ENCODE results near the gene MYOM3. TPM values are rescaled to one million over a fixed set of nuclear protein-coding genes. Genes with fewer than 3 reads are reported as not detected.
"Not testable (repeated sequence)": the region's sequence is repeated elsewhere in the genome, so short reads cannot be mapped to it uniquely, and the experiment has no call there.

The MYOM3 gene
- total RNA-seq, 1 donor from 2014 or later, result 0.29 TPM

DNA sequence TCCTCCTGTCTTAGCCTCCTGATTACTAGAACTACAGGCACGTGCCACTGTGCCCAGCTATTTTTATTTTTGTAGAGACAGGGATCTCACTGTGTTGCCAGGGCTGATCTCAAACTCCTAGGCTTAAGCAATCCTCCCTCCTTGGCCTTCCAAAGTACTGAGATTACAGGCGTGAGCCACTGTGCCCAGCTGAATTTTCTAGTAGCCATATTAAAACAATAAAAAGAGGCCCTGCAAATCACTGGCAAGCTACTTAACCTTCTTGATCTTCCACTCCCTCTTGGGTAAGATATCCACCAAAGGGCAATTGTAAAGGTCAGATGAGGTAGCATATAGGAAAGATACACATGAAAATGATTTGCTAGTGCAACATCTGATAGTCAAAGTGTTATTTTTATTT lies 66.2 kb downstream of the MYOM3 start:
- no peak for DNase-seq (ENCODE audit: low spot score in 2 of 2, unreplicated experiment in 2 of 2)
- Mint-ChIP-seq H3K27me3 (ENCODE audit: low read depth) (no peaks in the 10 kb centered on the region), H3K36me3 (no peaks in the 10 kb centered on the region), H3K4me3 (no peak overlapping the region), H3K27ac (peak overlapping the region; percentile 79), H3K4me1 (peaks cover 20% of the 10 kb centered on the region), H3K9me3 (no peaks in the 10 kb centered on the region)
- TF ChIP-seq, protein P1, sequence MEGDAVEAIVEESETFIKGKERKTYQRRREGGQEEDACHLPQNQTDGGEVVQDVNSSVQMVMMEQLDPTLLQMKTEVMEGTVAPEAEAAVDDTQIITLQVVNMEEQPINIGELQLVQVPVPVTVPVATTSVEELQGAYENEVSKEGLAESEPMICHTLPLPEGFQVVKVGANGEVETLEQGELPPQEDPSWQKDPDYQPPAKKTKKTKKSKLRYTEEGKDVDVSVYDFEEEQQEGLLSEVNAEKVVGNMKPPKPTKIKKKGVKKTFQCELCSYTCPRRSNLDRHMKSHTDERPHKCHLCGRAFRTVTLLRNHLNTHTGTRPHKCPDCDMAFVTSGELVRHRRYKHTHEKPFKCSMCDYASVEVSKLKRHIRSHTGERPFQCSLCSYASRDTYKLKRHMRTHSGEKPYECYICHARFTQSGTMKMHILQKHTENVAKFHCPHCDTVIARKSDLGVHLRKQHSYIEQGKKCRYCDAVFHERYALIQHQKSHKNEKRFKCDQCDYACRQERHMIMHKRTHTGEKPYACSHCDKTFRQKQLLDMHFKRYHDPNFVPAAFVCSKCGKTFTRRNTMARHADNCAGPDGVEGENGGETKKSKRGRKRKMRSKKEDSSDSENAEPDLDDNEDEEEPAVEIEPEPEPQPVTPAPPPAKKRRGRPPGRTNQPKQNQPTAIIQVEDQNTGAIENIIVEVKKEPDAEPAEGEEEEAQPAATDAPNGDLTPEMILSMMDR (IDR thresholded peaks at IDR 0.05; ENCODE audit: unreplicated experiment), result no peak

DNA sequence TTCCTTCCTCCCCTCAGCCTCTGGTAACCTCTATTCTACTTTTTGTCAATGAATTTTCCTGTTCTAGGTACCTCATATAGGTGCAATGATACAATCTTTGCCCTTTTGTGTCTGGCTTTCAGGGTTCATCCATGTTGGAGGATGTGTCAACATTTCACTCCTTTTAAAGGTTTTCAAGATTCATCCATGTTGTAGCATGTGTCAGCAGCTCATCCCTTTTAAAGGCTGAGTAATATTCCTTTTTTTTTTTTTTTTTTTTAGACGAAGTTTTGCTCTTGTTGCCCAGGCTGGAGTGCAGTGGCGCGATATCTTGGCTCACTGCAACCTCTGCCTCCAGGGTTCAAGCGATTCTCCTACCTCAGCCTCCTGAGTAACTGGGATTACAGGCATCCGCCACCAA lies 67.3 kb downstream of the MYOM3 start:
- not testable (repeated sequence) for DNase-seq (ENCODE audit: low spot score in 2 of 2, unreplicated experiment in 2 of 2); H3K36me3 Mint-ChIP-seq; H3K27me3 Mint-ChIP-seq (ENCODE audit: low read depth); H3K9me3 Mint-ChIP-seq; H3K27ac Mint-ChIP-seq; H3K4me3 Mint-ChIP-seq
- H3K4me1 Mint-ChIP-seq, result peaks cover 20% of the 10 kb centered on the region

GRCh38 chr1:24043345-24044032 lies 68.4 kb downstream of the MYOM3 start:
- H3K4me3 Mint-ChIP-seq, result no peak overlapping the region
- H3K27ac Mint-ChIP-seq, result no peak overlapping the region
- peaks cover 20% of the 10 kb centered on the region for H3K4me1 Mint-ChIP-seq
- no peaks in the 10 kb centered on the region for H3K27me3 Mint-ChIP-seq (ENCODE audit: low read depth)
- no peak for DNase-seq (ENCODE audit: low spot score in 2 of 2, unreplicated experiment in 2 of 2)
- H3K9me3 Mint-ChIP-seq, result no peaks in the 10 kb centered on the region
- H3K36me3 Mint-ChIP-seq, result no peaks in the 10 kb centered on the region
- TF ChIP-seq, protein P1 (IDR thresholded peaks at IDR 0.05; ENCODE audit: unreplicated experiment), result no peak

GRCh38 chr1:24042315-24042714 lies 69.6 kb downstream of the MYOM3 start:
- no peak overlapping the region for H3K27ac Mint-ChIP-seq
- H3K4me1 Mint-ChIP-seq, result peaks cover 19% of the 10 kb centered on the region
- H3K36me3 Mint-ChIP-seq, result no peaks in the 10 kb centered on the region
- TF ChIP-seq, protein P1 (IDR thresholded peaks at IDR 0.05; ENCODE audit: unreplicated experiment), result no peak
- H3K4me3 Mint-ChIP-seq, result no peak overlapping the region
- no peaks in the 10 kb centered on the region for H3K9me3 Mint-ChIP-seq
- H3K27me3 Mint-ChIP-seq (ENCODE audit: low read depth), result no peaks in the 10 kb centered on the region
- no peak for DNase-seq (ENCODE audit: low spot score in 2 of 2, unreplicated experiment in 2 of 2)

DNA sequence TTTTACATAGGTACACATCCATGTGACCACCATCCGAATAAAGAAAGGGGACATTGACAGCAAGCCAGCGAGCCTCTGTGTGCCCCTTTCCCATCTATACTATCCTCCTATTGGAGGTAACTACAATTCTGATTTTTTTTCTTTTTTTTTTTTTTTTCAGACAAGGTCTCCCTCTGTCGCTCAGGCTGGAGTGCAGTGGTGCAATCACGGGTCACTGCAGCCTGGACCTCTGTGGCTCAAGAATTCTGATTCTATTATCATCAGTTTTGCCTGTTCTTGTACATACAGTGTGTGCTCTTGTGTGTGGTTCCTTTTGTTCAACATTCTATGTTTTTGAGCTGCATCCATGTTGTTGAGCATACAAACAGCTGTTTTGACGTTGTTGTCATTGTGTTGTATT lies 75.8 kb downstream of the MYOM3 start:
- no peaks in the 10 kb centered on the region for H3K4me1 Mint-ChIP-seq
- no peak overlapping the region for H3K4me3 Mint-ChIP-seq
- H3K9me3 Mint-ChIP-seq, result no peaks in the 10 kb centered on the region
- H3K36me3 Mint-ChIP-seq, result no peaks in the 10 kb centered on the region
- DNase-seq (ENCODE audit: low spot score in 2 of 2, unreplicated experiment in 2 of 2), result no peak
- H3K27ac Mint-ChIP-seq, result no peak overlapping the region
- no peaks in the 10 kb centered on the region for H3K27me3 Mint-ChIP-seq (ENCODE audit: low read depth)
- TF ChIP-seq, protein P1 (IDR thresholded peaks at IDR 0.05; ENCODE audit: unreplicated experiment), result no peak

- DNase-seq (ENCODE audit: low spot score in 2 of 2, unreplicated experiment in 2 of 2), result no peak
- H3K4me1 Mint-ChIP-seq, result peaks cover 2% of the 10 kb centered on the region
- TF ChIP-seq, protein P1 (IDR thresholded peaks at IDR 0.05; ENCODE audit: unreplicated experiment), result no peak
- H3K36me3 Mint-ChIP-seq, result no peaks in the 10 kb centered on the region
- H3K9me3 Mint-ChIP-seq, result no peaks in the 10 kb centered on the region
- H3K4me3 Mint-ChIP-seq, result no peak overlapping the region
- H3K27ac Mint-ChIP-seq, result no peak overlapping the region
- H3K27me3 Mint-ChIP-seq (ENCODE audit: low read depth), result no peaks in the 10 kb centered on the region
Observed at GRCh38 chr1:24032981-24033380, 79.0 kb downstream of the MYOM3 start.

DNA sequence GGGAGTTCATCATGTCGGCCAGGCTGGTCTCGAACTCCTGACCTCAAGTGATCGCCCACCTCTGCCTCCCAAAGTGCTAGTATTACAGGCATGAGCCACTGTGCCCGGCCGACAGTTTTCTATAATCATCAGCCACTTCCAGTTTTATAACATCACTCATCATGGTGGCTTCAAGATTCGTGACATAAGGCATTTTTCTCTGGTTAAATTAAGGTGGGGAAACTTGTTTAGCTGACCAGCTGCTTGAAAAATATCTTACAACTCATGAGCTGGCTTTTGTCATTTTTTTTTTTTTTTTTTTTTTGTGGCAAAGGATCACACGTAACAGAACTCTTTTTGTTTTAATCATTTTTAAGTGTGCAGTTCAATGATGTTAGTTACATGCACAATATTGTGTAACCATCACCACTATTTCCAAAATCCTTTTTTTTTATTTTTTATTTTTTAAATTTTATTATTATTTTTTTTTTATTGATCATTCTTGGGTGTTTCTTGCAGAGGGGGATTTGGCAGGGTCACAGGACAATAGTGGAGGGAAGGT lies 80.9 kb downstream of the MYOM3 start:
- not testable (repeated sequence) for DNase-seq (ENCODE audit: low spot score in 2 of 2, unreplicated experiment in 2 of 2); H3K27me3 Mint-ChIP-seq (ENCODE audit: low read depth); H3K9me3 Mint-ChIP-seq; H3K4me3 Mint-ChIP-seq; H3K4me1 Mint-ChIP-seq; H3K36me3 Mint-ChIP-seq; H3K27ac Mint-ChIP-seq

Measured in mesothelial cell of epicardium (in vitro differentiated cells).